HG03095 (cell line): Measurements from ENCODE around the gene MED12L.
"Not testable (repeated sequence)": the region's sequence is repeated elsewhere in the genome, so short reads cannot be mapped to it uniquely, and the experiment has no call there.

ENCODE experiments used
- ATAC-seq: cut with Tn5 transposase; IDR thresholded peaks from one replicate; pipeline ENCODE4 v1.9.1; 2021; ENCODE audit warnings: moderate library complexity; ENCODE audit not compliant: unreplicated experiment

MED12L gene

GRCh38 chr3:151232403-151232802 lies 146.9 kb downstream of the MED12L start:
- ATAC-seq = not testable (repeated sequence)

- no peak for ATAC-seq
Observed at GRCh38 chr3:151232991-151233390, 147.5 kb downstream of the MED12L start.

- ATAC-seq = no peak
Observed at GRCh38 chr3:151234825-151235224, 149.4 kb downstream of the MED12L start.

GRCh38 chr3:151236316-151236715 lies 150.9 kb downstream of the MED12L start:
- no peak for ATAC-seq

- no peak for ATAC-seq
Observed at GRCh38 chr3:151236736-151237135, 151.3 kb downstream of the MED12L start.

GRCh38 chr3:151242006-151242405 lies 156.5 kb downstream of the MED12L start:
- not testable (repeated sequence) for ATAC-seq

GRCh38 chr3:151248772-151249337 lies 163.4 kb downstream of the MED12L start:
- no peak for ATAC-seq

- ATAC-seq = no peak
Observed at GRCh38 chr3:151256749-151257148, 171.3 kb downstream of the MED12L start.

- no peak for ATAC-seq
Observed at GRCh38 chr3:151259664-151260063, 174.2 kb downstream of the MED12L start.

GRCh38 chr3:151262871-151263525 lies 177.5 kb downstream of the MED12L start:
- ATAC-seq = no peak

GRCh38 chr3:151264605-151265004 lies 179.1 kb downstream of the MED12L start:
- ATAC-seq = no peak

GRCh38 chr3:151265166-151265565 lies 179.7 kb downstream of the MED12L start:
- no peak for ATAC-seq

GRCh38 chr3:151265866-151266265 lies 180.4 kb downstream of the MED12L start:
- peak; percentile 79 for ATAC-seq

- no peak for ATAC-seq
Observed at GRCh38 chr3:151267066-151267465, 181.6 kb downstream of the MED12L start.

- peak; percentile 61 for ATAC-seq
Observed at GRCh38 chr3:151268267-151269235, 183.1 kb downstream of the MED12L start.

- ATAC-seq = no peak
Observed at GRCh38 chr3:151269631-151270030, 184.2 kb downstream of the MED12L start.

GRCh38 chr3:151275091-151275490 lies 189.6 kb downstream of the MED12L start:
- no peak for ATAC-seq

- ATAC-seq = peak; percentile 7
Observed at GRCh38 chr3:151276038-151276686, 190.7 kb downstream of the MED12L start.

- peak; percentile 60 for ATAC-seq
Observed at GRCh38 chr3:151276687-151277042, 191.2 kb downstream of the MED12L start.

- ATAC-seq = no peak
Observed at GRCh38 chr3:151278230-151278629, 192.8 kb downstream of the MED12L start, which contains the start of gene P2RY14. Gene P2RY14, minus strand, starts transcription at chr3:151278542. Its CDS starts 64,226 bp downstream, at chr3:151214316.

- no peak for ATAC-seq
Observed at GRCh38 chr3:151281671-151282324, 196.3 kb downstream of the MED12L start.
